RKO (cell line): ENCODE results near the gene BLID.

Experiments
- DNase-seq: peaks from one replicate; pipeline ENCODE4 v3.0.0-alpha.2; 2016; ENCODE audit warnings: low spot score

The BLID gene

DNA sequence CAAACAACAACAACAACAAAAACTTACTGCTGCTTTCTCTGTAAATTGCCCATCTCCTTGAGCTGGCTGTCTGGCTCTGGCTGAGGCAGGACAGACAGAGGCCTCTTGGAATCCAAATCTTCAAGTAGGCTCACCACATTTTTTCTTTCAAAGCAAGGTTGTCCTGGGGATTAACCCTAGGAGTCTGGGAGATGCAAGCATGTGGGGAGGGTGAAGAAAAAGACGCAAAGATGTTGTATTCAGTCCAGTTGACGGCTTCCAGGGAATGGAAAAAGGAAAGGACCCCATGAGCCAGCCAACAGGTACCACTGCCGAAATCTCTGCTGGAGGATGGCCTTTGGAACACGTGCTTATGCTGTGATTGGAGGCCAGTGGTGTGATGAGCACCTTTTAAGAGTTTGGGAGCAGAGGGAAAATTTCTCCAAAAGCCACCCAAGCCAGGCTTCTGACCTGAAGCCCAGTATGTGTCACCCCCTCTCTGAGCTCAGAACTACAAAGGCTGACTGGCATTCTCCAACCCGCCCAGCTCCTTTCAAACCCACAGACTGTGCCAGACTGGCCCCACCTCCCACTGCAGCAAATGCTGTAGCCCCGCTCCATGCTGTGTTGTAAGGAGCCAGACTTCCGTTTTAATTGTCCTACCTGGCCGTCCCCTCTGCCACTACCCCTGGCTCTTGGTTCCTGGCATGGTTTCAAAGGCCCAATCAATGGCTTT, 10.8 kb downstream of the BLID start:
- no peak for DNase-seq

DNA sequence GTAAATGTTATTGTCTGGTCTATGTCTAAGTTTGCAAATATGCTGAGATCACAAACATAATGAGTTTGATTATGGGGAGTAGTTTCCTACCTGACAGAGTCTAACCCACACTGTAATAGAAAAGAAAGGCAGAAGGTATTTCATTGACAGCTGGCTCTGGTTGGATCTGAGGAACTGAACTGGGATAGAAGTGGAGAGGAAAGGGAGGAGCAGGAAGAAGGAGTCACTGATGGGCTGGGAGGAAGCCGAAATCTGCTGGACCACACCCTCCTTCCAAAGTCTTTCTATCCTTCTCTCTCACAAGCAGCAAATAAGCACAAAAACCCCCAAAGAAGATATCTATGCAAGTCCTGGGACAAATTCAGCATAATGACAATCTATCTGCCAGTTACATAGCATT, 11.7 kb downstream of the BLID start:
- no peak for DNase-seq

- DNase-seq = no peak
These were observed 12.3 kb downstream of the BLID start for GRCh38 chr11:122103726-122104125.

DNA sequence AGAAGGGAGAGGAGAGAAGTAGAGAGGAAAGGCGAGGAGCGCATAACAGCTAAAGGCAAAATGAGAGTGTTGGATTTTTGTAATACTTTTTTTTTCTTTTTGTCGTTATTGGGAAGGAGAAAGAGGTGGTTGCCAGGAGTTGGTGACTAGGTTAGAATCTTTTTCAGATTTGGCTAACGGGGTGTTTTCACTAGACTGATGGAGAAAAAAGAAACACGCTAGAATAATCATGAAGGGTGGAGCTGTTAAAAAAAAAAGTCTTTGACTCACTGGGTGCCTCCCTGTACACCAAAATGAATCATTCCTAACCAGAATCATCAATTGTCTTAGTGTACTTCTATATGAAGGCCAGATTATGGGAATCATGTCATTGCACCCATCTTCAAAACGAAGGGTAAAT, 12.7 kb downstream of the BLID start:
- no peak for DNase-seq

DNA sequence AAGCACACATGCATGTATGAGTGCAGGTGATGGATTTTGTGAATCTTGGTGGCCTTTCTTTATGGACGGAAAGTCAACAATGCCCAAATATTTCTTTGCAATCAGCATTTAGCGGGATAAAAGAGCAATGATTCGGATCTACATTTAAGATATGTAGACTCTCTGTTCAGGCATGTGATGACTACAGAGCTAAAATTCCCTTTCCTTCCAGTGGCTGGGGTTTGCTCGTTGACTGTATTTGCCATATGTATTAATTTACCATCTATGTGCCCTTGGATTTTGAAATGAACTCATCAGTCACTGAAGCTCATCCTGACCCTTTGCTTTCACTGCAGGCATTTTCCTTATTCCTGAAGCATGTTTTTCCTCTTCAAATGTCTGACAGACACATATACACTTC, 13.6 kb downstream of the BLID start:
- DNase-seq = no peak

GRCh38 chr11:122101625-122102291, 14.3 kb downstream of the BLID start:
- DNase-seq = no peak

DNA sequence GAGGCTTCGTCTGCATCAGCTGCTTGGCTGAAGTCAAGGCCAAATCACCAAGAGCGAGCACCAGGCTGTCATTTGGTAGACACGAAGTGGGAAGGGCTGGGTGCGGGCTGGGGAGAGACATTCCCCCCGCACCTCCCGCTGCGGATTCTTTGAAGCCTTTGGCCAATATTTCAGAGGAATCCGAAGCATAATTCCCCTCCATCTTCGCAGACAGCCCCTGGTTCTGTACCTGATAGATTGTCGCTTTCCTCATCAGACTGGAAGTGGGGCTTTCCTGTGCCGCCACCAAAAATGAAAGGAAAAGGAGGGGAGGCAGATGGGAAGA, 15.3 kb downstream of the BLID start:
- DNase-seq = no peak

- DNase-seq = no peak
These were observed 15.8 kb downstream of the BLID start for GRCh38 chr11:122100037-122100755.

DNA sequence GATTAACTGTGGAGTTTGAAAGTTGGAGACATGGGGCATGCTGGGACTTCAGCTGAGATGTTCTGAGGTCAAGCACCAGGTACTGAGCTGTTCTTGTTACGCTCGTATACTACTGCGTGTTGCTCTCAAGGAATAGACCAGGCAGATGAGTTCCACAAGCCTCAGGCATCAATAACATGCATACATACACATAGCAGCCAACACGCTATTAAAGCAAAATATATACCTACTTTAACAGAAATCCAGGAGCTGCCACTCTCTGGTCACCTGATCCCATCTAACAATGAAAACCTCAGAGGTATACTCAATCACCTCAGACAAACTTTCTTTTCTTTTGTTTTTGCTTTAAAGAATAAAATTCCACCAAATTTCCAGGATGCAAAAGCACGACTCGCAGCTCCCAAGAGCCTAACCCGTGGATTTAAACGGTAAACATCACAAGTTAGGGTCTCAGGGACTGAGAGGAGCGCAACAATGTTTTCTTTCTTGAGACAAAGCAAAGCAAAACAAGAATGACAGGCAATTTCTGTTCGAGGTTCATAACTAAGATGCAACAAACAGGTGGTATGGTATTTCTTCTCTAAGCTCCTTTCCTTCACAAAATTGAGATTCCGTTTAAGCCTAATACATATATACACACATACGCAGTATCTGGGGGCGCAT, 16.5 kb downstream of the BLID start:
- DNase-seq = no peak

GRCh38 chr11:122098261-122098980, 17.6 kb downstream of the BLID start:
- DNase-seq = no peak

GRCh38 chr11:122097419-122098001, 18.5 kb downstream of the BLID start:
- DNase-seq = no peak

- DNase-seq = no peak
These were observed 19.5 kb downstream of the BLID start for GRCh38 chr11:122096272-122097112.

DNA sequence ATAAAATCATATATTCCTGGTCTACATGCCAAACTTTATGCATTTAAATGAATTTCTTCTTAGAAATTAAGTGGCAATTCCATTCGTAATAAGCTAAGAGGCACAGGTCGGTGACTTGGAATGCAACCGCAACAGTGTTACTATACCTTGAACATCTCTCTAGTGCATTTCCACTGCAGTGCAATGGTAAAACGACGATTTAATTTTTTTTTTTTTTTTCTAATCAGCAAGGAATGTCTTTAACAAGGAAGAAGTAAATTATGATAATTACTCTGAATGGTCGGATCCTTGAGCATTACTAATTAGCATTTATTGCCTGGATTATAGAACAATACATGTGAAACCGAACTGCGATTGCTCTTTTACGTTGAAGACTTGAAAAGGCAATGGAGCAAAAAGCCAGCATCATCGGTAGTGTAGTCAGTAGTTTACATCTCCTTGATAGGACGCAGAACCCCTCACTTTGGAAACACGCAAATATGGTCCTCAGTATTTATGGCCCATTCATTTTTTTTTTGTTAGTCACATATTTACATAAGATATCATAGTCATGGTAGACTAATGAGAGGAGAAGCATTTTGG, 20.2 kb downstream of the BLID start:
- no peak for DNase-seq

GRCh38 chr11:122094836-122095235, 21.2 kb downstream of the BLID start:
- no peak for DNase-seq

GRCh38 chr11:122093731-122094275, 22.2 kb downstream of the BLID start:
- DNase-seq = no peak

DNA sequence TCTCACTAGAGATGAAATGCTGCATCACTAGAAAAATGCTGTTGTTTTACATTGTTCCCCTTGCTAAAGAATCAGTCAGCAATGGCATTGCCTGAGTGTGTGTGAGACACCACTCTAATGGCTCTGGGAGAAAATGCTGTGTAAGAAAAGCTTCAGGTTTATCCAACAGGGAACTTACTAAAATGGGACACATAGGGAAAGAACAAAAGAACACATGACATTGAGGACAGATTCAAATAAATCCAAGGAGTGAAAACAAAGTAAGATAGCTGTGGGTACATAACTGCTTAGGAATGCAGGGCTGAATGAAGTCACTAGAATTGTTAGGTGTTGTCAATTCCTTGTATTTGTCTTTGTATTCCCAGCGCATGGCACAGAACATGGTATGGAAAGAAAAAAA, 24.2 kb downstream of the BLID start:
- DNase-seq = no peak

GRCh38 chr11:122089111-122089510, 26.9 kb downstream of the BLID start:
- no peak for DNase-seq

- DNase-seq = no peak
These were observed 30.3 kb downstream of the BLID start for GRCh38 chr11:122085712-122086111.

DNA sequence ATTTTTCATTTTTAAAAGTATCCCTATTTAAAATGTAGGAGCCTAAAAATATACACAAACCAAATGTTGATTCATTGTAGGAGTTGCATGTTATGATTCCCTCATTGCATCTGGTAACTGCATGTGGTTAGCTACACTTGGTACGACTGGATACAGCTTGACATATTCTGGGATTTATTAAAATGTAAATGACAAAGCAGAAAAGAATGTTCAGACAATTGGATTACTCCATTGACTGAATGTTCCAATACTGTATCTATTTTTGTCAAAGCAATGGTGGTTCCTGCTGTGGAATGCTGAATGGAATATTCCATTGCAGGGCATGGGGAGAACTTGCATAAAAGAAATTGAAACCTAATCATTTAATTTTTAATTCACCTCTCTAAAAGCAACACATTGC, 30.8 kb downstream of the BLID start:
- no peak for DNase-seq

- no peak for DNase-seq
These were observed 33.8 kb downstream of the BLID start for GRCh38 chr11:122082205-122082604.
